GM18867 (cell line): ENCODE results near the gene SNRPF.

ENCODE experiments used
- ATAC-seq: cut with Tn5 transposase; IDR thresholded peaks from one replicate; pipeline ENCODE4 v1.9.1; 2021; ENCODE audit warnings: mild to moderate bottlenecking, moderate library complexity; ENCODE audit not compliant: unreplicated experiment

Gene SNRPF

DNA sequence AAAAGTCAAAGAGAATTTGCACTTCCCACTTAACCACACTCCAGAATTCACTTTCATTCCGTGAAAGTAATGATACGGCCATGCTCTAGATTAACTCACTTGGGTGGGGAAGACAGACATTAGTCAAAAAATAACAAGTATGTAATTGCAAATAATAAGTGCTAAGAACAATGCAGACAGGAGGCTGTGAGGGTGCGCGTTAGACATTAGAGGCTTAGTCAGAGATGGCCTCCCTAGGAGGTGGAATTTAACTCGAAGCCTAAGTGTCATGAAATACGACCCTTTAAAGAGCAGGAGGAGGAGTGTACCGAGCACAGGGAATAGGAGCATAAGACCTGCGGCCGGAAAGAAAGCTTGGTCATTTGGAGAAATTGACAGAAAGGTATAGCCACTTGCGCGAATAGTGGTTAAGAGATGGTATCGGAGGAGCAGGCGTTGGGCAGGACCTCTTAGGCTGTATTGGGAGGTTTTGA, 628 bp downstream of the SNRPF start:
- ATAC-seq = peak; percentile 11

- no peak for ATAC-seq
These were observed 1.4 kb downstream of the SNRPF start for GRCh38 chr12:95859947-95860850.

- no peak for ATAC-seq
These were observed 3.3 kb downstream of the SNRPF start for GRCh38 chr12:95862038-95862437.

DNA sequence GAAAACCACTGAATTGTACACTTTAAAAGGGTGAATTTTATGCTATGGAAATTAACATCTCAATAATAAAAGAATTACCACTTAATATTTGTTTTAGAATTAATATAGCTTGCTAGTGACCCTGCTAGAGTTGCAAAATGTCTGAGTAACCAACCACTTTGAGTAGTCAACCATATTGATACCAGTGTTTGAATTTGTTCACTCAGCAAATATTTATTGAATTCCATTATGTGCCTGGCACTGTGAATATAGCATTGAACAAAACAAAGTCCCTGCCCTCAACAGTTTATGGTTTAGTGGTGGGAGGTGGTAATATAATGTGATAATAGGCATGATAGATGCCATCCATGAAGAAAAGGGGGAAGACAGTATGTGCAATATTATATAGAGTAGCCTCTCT, 4.6 kb downstream of the SNRPF start:
- ATAC-seq = no peak

GRCh38 chr12:95870897-95871296, 12.1 kb downstream of the SNRPF start:
- ATAC-seq = no peak

DNA sequence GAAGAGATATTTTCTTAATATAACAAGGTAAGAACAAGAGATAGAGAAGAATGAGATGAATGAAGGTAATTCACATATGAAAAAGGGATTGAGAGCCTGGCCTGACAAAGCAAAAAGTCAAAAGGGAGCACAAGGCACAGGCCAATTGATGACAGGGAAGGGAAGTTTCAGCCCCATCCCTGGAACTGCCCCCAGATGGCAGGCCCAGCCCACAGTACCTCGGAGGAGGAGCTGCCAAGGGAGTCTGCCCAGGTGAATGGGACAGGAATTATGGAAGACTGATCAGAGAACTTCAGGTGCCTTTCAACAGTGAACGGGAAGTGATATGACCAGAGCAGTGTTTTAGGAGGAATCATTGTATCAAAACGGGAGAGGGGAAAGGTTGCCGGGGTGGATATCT, 15.7 kb downstream of the SNRPF start:
- ATAC-seq = no peak

DNA sequence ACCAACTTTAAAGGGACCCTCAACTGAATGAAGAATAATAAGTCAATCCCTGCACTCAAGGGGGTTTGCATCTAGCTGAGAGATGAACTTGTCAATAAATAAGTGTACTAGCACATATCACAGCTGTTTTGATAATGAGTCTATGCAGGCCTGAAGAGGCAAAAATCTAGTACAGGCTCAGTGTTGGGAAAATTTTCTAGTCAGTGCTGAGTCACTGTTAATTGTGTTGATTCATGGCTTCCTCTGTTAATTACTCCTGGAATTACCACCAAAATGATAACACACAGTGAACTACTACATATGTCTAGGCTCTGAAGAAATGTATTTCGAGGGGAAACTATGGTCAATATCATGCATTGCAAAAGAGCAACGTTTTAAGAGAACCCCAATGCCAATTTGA, 18.9 kb downstream of the SNRPF start:
- ATAC-seq = no peak

DNA sequence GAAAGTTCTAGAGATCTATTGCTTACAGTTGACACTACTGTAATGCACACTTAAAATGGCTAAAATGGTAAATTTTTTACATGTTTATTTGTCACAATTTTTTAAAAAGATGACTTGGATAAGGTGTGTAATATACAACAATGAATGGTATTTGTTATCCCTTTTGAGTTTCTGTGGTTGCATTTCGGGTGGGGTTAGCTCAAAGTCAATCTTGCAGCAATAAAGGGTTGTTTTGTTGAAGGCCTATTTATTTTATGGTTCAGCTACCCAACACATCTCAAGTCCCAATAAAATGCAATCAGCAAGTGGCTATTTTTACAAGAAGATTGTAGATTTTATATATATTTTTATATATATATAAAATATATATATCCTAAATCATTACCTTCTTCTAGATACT, 22.1 kb downstream of the SNRPF start:
- no peak for ATAC-seq

GRCh38 chr12:95881331-95881955, 22.7 kb downstream of the SNRPF start:
- no peak for ATAC-seq

DNA sequence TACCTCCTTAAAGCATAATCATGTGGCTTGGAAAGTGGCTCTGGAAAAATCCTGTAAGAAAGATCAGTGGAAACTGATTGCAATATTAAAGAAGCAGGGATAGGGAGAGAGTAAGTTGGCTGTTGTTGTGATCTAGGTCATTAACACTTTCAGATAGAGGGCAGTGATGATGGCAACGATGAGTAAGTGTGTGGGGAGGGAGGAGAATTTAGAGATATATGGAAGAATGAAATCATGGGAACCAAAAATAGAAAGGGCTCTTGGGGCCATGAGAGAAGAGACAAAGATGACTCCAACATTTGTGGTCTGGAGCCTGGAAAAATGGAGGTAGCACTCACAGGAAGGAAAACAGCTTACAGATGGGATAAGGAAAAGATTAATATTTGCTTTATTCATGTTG, 23.3 kb downstream of the SNRPF start:
- no peak for ATAC-seq

DNA sequence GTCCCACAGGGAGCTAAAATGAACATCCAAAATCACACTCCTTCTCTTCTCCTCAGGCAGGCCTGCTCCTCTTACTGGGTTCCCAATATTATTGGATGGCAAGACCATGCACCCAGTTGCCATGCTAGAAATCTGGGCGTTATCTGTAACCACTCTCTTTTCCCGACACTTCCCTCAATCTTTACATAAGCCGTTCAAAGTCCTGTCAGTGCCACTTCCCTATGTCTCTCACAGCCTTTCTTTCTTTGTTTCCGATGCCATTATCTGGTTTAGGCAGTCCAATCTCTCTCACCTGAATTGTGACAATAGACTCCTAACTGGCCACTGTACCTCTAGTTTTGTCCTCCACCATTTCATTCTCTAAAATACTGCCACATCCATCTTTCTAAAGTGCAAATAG, 24.1 kb downstream of the SNRPF start:
- ATAC-seq = no peak

- ATAC-seq = no peak
These were observed 26.2 kb downstream of the SNRPF start for GRCh38 chr12:95884998-95885397.

DNA sequence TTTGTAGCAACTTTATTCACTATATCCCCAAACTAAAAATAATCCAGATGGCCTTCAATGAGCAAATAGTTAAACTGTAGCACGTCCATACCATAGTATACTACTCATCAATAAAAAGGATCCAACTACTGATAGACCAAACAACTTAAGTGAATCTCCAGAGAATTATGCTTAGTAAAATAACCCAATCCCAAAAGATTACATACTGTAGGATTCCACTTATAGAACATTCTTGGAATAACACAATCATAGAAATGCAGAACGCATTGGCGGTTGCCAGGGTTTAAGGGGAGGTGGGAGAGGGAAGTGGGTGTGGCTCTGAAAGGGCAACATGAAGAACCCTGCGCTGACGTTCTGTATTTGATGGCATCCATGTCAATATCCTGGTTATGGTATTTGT, 28.6 kb downstream of the SNRPF start:
- ATAC-seq = no peak

DNA sequence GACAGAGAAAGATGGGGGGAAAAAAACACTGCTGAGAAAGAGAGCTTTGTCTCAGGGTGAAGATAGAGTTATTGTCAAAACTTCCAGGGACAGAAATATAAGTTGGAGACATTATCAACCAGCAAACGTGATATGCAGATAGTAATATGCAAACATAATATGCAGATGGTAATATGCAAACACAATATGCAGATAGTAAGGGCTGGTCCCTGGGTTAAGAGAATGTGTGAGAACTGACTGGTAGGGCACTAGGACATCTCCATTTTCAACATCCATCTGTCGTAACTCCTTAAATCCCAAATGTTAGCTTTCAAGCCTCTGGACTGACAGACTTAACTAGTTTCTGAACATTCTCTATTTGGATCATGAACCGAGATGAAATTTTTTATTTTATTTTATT, 32.2 kb downstream of the SNRPF start:
- no peak for ATAC-seq

- no peak for ATAC-seq
These were observed 38.1 kb downstream of the SNRPF start for GRCh38 chr12:95896846-95897245.

- no peak for ATAC-seq
These were observed 39.3 kb downstream of the SNRPF start for GRCh38 chr12:95898081-95898480.

DNA sequence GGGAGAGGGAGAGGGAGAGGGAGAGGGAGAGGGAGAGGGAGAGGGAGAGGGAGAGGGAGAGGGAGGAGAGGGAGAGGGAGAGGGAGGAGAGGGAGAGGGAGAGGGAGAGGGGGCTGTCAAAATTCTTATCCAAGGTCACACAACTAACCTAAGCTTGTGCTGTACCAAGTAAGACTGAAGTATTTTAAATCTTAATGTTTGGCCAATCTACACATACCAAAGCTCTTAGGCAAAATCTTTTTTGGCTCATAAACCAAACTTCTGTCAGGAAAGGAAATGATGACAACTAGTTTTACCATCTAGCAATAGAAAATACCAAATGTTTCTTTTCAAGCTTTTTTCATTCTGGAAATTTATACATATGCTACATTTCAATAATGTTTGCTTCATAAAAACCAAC, 49.8 kb downstream of the SNRPF start:
- no peak for ATAC-seq

DNA sequence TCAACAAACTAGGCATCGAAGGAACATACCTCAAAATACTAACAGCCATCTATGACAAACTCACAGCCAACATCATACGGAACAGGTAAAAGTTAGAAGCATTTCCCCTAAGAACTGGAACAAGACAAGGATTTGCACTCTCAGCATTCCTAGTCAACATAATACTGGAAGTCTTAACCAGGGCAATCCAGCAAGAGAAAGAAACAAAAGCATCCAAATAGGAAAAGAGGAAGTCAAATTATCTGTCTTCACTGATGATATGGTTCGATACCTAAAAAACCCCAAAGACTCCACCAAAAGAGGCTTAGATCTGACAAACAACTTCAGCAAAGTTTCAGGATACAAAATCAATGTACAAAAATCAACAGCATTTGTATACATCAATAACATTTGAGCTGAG, 51.1 kb downstream of the SNRPF start:
- no peak for ATAC-seq
